Gastroesophageal sphincter (tissue), 4 donors: ENCODE measurements around the gene ANKZF1. TPM values are rescaled to one million over a fixed set of nuclear protein-coding genes. Genes with fewer than 3 reads are reported as not detected.

Source experiments
- ATAC-seq: fragments of 150-250 bp; one replicate; pipeline ENCODE4 v1.9.1; 2016; ENCODE audit warnings: mild to moderate bottlenecking, moderate library complexity
- H3K27ac ChIP-seq, 4 donors: fragments of 200-600 bp; sonication (generic) in 3 of 4; 1 replicate in 3 of 4; 2 replicates in 1 of 4; pipeline ENCODE4 v1.5.1; 2016 to 2019
- H3K27me3 ChIP-seq: fragments of 200-600 bp; sonication (generic); one replicate; pipeline ENCODE4 v1.5.1; 2019
- H3K36me3 ChIP-seq, 2 donors: fragments of 200-600 bp; sonication (generic); one replicate each; pipeline ENCODE4 v1.5.1; 2019; ENCODE audit warnings: control low read depth in 1 of 2
- H3K4me1 ChIP-seq, 3 donors: fragments of 200-600 bp; sonication (generic); 1 replicate in 2 of 3; 2 replicates in 1 of 3; pipeline ENCODE4 v1.5.1; 2016 to 2019; ENCODE audit warnings: control low read depth in 2 of 3
- H3K4me3 ChIP-seq, 2 donors: fragments of 200-600 bp; sonication (generic); one replicate each; pipeline ENCODE4 v1.5.1; 2019; ENCODE audit warnings: mild to moderate bottlenecking in 1 of 2, moderate library complexity in 1 of 2
- H3K9me3 ChIP-seq, 3 donors: fragments of 200-600 bp; sonication (generic); one replicate each; pipeline ENCODE4 v1.5.1; 2017 to 2019; ENCODE audit warnings: control low read depth in 2 of 3
- CTCF ChIP-seq, 4 experiments: fragments of 200-600 bp in 2 of 4; fragments of 450-650 bp in 2 of 4; sonication (generic) in 1 of 4; IDR thresholded peaks; one replicate each; pipeline ENCODE4 v1.5.1; 2017 to 2019; ENCODE audit warnings: antibody characterized with exemption in 4 of 4, mild to moderate bottlenecking in 2 of 4, moderate library complexity in 2 of 4
- EP300 ChIP-seq: sonication (generic); formaldehyde crosslinking; IDR thresholded peaks from one replicate; pipeline ENCODE4 v1.6.1; 2017; ENCODE audit warnings: antibody characterized with exemption, mild to moderate bottlenecking
- POLR2A ChIP-seq, 2 donors: fragments of 450-650 bp; IDR thresholded peaks; one replicate each; pipeline ENCODE4 v1.6.1; 2017; ENCODE audit warnings: antibody characterized with exemption in 2 of 2, mild to moderate bottlenecking in 2 of 2, moderate library complexity in 1 of 2
- POLR2AphosphoS5 ChIP-seq: sonication (generic); formaldehyde crosslinking; IDR thresholded peaks from one replicate; pipeline ENCODE4 v1.6.1; 2017; ENCODE audit warnings: antibody characterized with exemption
- WGBS, 2 donors: methylation state at CpG; one replicate each; pipeline ENCODE4 v1.1.5; 2018; ENCODE audit warnings: low coverage in 1 of 2; 5-methylcytosine and 5-hydroxymethylcytosine counted together
- total RNA-seq, 4 donors: library from RNA; depleted of rRNA; stranded (reverse); fragments of >200 nt; gene quantifications; one replicate each; pipeline ENCODE4 v1.1.0, GENCODE V29; 2016

ANKZF1 gene
- total RNA-seq, 4 donors from 2014 or later: 24.3 to 48.4 (median 25.1) TPM

GRCh38 chr2:219228911-219229304, 698 bp upstream of the ANKZF1 start:
- Histone ChIP-seq H3K27me3 (no peaks in the 10 kb centered on the region), H3K9me3 (no peaks in the 10 kb centered on the region), H3K27ac (peak overlapping the region; percentile 77 to 96 (median 96)), H3K4me3 (peak overlapping the region; percentile 67 to 78), H3K36me3 (peaks cover 0 to 59% of the 10 kb centered on the region in 2 donors), H3K4me1 (peaks cover 0 to 40% (median 19%) of the 10 kb centered on the region in 3 donors)
- WGBS, 2 donors: no CpG with 5 or more reads among the region's 19 CpGs
- ATAC-seq: peak; percentile 14
- TF ChIP-seq POLR2A (IDR thresholded peaks at IDR 0.05): no peak
- no peak for TF ChIP-seq POLR2AphosphoS5
- no peak for TF ChIP-seq EP300
- no peak for TF ChIP-seq CTCF (IDR thresholded peaks at IDR 0.05)

- Histone ChIP-seq H3K4me3 (peak overlapping the region; percentile 67 to 78), H3K4me1 (peaks cover 0 to 40% (median 19%) of the 10 kb centered on the region in 3 donors), H3K36me3 (peaks cover 0 to 59% of the 10 kb centered on the region in 2 donors), H3K27me3 (no peaks in the 10 kb centered on the region), H3K9me3 (no peaks in the 10 kb centered on the region), H3K27ac (peak overlapping the region; percentile 70 to 96 (median 96))
- peak; percentile 12 for ATAC-seq
- 0% methylated on average over 2 to 3 of the region's 24 CpGs for WGBS, 2 donors
- TF ChIP-seq CTCF (IDR thresholded peaks at IDR 0.05): no peak
- TF ChIP-seq POLR2A (IDR thresholded peaks at IDR 0.05): no peak
- no peak for TF ChIP-seq POLR2AphosphoS5
- TF ChIP-seq EP300: no peak
These were observed 494 bp downstream of the ANKZF1 start for GRCh38 chr2:219230059-219230540.

GRCh38 chr2:219234331-219234730, 4.7 kb downstream of the ANKZF1 start:
- ATAC-seq: no peak
- Histone ChIP-seq H3K4me1 (peaks cover 0 to 20% (median 6%) of the 10 kb centered on the region in 3 donors), H3K27ac (no peak overlapping the region), H3K9me3 (no peaks in the 10 kb centered on the region), H3K27me3 (no peaks in the 10 kb centered on the region), H3K36me3 (peaks cover 0 to 78% of the 10 kb centered on the region in 2 donors), H3K4me3 (no peak overlapping the region)
- TF ChIP-seq EP300 (no peak), POLR2A (IDR thresholded peaks at IDR 0.05) (no peak), CTCF (IDR thresholded peaks at IDR 0.05) (no peak), POLR2AphosphoS5 (no peak)
- WGBS, 2 donors: 76 to 79% methylated on average over 3 of the region's 3 CpGs

DNA sequence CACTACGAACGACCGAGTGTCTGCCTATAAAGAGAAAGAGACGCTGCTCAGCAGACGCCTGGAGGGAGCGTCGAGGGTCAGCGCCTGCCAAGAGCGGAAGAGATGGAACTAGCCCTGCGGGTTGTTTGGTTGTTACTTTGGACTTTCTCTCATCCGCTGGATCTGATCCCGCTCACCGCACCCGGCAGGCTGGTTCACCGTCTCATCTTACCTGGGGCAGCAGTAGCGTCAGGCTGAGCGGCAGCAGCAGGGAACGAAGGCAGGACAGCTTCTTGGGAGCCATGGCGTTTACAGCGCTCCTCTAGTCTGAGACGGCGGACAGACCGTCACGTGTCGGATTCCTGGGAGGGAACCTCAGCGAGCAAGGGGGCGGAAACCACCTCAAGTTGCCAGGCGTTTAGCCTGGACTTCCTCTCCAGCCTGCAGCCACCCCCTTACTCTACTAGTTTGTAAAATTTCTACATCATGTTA, 13.7 kb downstream of the ANKZF1 start:
- TF ChIP-seq CTCF (IDR thresholded peaks at IDR 0.05): no peak
- TF ChIP-seq POLR2A (IDR thresholded peaks at IDR 0.05): no peak
- no peak for TF ChIP-seq EP300
- TF ChIP-seq POLR2AphosphoS5: no peak
- no peak for ATAC-seq
- H3K27ac ChIP-seq: peak overlapping the region in 2 of 4 donors; percentile 7 to 33
- H3K4me3 ChIP-seq: peak overlapping the region in 1 of 2 donors; percentile 36
- H3K36me3 ChIP-seq: peaks cover 0 to 32% of the 10 kb centered on the region in 2 donors
- H3K27me3 ChIP-seq: no peaks in the 10 kb centered on the region
- H3K4me1 ChIP-seq: peaks cover 3 to 35% (median 8%) of the 10 kb centered on the region in 3 donors
- no peaks in the 10 kb centered on the region for H3K9me3 ChIP-seq
- 21 to 35% methylated on average over 7 to 14 of the region's 28 CpGs for WGBS, 2 donors

GRCh38 chr2:219244789-219245147, 15.2 kb downstream of the ANKZF1 start:
- 42 to 66% methylated on average over 4 of the region's 6 CpGs for WGBS, 2 donors

More at GRCh38 chr2:219244789-219245147, 15.2 kb downstream of the ANKZF1 start:
- Histone ChIP-seq H3K9me3 (no peaks in the 10 kb centered on the region), H3K27me3 (no peaks in the 10 kb centered on the region), H3K27ac (peak overlapping the region; percentile 89 to 96 (median 93)), H3K36me3 (peaks cover 0 to 30% of the 10 kb centered on the region in 2 donors), H3K4me1 (peaks cover 3 to 49% (median 16%) of the 10 kb centered on the region in 3 donors), H3K4me3 (peak overlapping the region; percentile 66 to 90)
- no peak for ATAC-seq
- TF ChIP-seq EP300: no peak
- no peak for TF ChIP-seq POLR2AphosphoS5
- no peak for TF ChIP-seq CTCF (IDR thresholded peaks at IDR 0.05)
- TF ChIP-seq POLR2A (IDR thresholded peaks at IDR 0.05): no peak
